GM12891 (cell line): ENCODE results near the gene ETS1.

Source experiments
- POLR2A ChIP-seq: IDR thresholded peaks from 2 replicates; pipeline ENCODE4 v1.6.1; 2011; ENCODE audit warnings: low read depth, low read length, control low read depth
- POLR2AphosphoS5 ChIP-seq: IDR thresholded peaks from 2 replicates; pipeline ENCODE4 v1.6.1; 2011; ENCODE audit warnings: low read depth, low read length, control low read depth
- SPI1 ChIP-seq: IDR thresholded peaks from 2 replicates; pipeline ENCODE4 v1.6.1; 2011; ENCODE audit warnings: low read depth, low read length, control low read depth
- TAF1 ChIP-seq: IDR thresholded peaks from 2 replicates; pipeline ENCODE4 v1.6.1; 2011; ENCODE audit warnings: low read depth, low read length, control low read depth

DNA sequence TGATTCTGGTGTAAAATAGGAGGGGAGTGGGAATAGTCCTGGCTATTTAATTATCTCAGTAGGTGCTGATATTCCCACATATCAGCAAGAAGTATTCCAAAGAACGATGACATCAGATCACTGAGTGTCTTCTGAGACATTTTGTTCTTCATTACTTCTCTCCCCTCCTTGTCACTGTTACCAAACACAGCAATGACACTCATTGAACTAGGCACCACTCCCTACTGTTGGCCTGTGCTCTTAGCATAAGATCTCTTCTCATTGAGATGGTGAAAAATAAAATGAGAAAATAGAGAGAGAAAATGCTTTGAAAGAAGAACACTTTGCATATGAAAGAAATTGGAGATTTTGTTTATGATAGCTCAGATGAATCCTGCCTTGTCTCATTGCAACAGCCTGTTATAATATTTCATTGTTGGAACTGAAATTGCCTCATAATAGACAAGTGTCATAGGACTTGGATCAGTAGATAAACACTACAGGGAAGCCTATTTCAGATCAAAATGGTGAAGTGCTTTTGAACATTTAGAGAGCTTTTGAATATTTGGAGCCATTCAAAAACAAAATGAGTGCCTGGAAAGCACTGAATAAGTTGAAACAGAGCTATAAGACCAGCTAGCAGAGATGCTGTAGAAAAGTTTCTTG lies 11.3 kb upstream of the ETS1 start:
- no peak for TF ChIP-seq POLR2AphosphoS5
- TF ChIP-seq POLR2A = no peak
- TF ChIP-seq SPI1 = no peak
- TF ChIP-seq TAF1 = no peak
